ENCODE results near the gene FBXL22. TPM values are rescaled to one million over a fixed set of nuclear protein-coding genes. Genes with fewer than 3 reads are reported as not detected.
A peak's percentile ranks its signal among the peaks of the same experiment; 100 is the strongest.

FBXL22 gene
- total RNA-seq, 1 donor: 1.8 TPM

GRCh38 chr15:63600001-63600615 lies 2.9 kb downstream of the FBXL22 start:
- peak; percentile 90 for DNase-seq (ENCODE audit: insufficient read length, low spot score, missing footprints)
- H3K4me2 ChIP-seq (ENCODE audit: insufficient read depth, low read length): peak overlapping the region; percentile 98
- H3K4me3 ChIP-seq (ENCODE audit: insufficient read depth, low read length): peak overlapping the region; percentile 95
- no peaks in the 10 kb centered on the region for H3K9me3 ChIP-seq (ENCODE audit: low read depth, low read length)
- TF ChIP-seq, protein P1, sequence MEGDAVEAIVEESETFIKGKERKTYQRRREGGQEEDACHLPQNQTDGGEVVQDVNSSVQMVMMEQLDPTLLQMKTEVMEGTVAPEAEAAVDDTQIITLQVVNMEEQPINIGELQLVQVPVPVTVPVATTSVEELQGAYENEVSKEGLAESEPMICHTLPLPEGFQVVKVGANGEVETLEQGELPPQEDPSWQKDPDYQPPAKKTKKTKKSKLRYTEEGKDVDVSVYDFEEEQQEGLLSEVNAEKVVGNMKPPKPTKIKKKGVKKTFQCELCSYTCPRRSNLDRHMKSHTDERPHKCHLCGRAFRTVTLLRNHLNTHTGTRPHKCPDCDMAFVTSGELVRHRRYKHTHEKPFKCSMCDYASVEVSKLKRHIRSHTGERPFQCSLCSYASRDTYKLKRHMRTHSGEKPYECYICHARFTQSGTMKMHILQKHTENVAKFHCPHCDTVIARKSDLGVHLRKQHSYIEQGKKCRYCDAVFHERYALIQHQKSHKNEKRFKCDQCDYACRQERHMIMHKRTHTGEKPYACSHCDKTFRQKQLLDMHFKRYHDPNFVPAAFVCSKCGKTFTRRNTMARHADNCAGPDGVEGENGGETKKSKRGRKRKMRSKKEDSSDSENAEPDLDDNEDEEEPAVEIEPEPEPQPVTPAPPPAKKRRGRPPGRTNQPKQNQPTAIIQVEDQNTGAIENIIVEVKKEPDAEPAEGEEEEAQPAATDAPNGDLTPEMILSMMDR (IDR thresholded peaks at IDR 0.05; ENCODE audit: extremely low read depth, low read depth, low read length): no peak
- H3K79me2 ChIP-seq (ENCODE audit: insufficient read depth, low read length): peaks cover 14% of the 10 kb centered on the region
- H2AFZ ChIP-seq (ENCODE audit: low read length): peak overlapping the region; percentile 97
- peak overlapping the region; percentile 91 for H3K27ac ChIP-seq (ENCODE audit: low read depth, low read length)
- no peaks in the 10 kb centered on the region for H3K36me3 ChIP-seq (ENCODE audit: insufficient read depth, low read length)
- no peaks in the 10 kb centered on the region for H4K20me1 ChIP-seq (ENCODE audit: insufficient read depth, low read length)
- H3K4me1 ChIP-seq (ENCODE audit: insufficient read depth, low read length): peaks cover 34% of the 10 kb centered on the region
- no peaks in the 10 kb centered on the region for H3K27me3 ChIP-seq (ENCODE audit: insufficient read depth, low read length)

DNA sequence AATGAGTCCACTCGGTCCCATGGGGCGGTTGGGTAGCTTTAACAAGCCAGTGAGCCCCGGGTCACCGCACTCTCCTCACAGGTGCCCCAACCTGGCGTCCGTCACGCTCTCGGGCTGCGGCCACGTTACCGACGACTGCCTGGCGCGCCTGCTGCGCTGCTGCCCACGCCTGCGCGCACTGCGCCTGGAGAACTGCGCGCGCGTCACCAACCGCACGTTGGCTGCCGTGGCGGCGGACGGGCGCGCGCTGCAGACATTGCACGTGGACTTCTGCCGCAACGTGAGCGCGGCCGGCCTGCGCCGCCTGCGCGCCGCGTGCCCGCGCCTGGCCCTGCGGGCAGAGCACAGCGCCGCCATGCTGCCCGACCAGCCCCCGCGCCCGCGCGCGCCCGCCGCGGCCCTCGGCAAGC lies 3.4 kb downstream of the FBXL22 start:
- TF ChIP-seq, protein P1 (IDR thresholded peaks at IDR 0.05; ENCODE audit: extremely low read depth, low read depth, low read length): no peak

GRCh38 chr15:63601026-63601703 lies 4.0 kb downstream of the FBXL22 start:
- peaks cover 34% of the 10 kb centered on the region for H3K4me1 ChIP-seq (ENCODE audit: insufficient read depth, low read length)
- peaks cover 12% of the 10 kb centered on the region for H3K79me2 ChIP-seq (ENCODE audit: insufficient read depth, low read length)
- H3K9me3 ChIP-seq (ENCODE audit: low read depth, low read length): no peaks in the 10 kb centered on the region
- TF ChIP-seq, protein P1 (IDR thresholded peaks at IDR 0.05; ENCODE audit: extremely low read depth, low read depth, low read length): no peak
- H3K36me3 ChIP-seq (ENCODE audit: insufficient read depth, low read length): no peaks in the 10 kb centered on the region
- DNase-seq (ENCODE audit: insufficient read length, low spot score, missing footprints): peak; percentile 94
- H4K20me1 ChIP-seq (ENCODE audit: insufficient read depth, low read length): no peaks in the 10 kb centered on the region
- peak overlapping the region; percentile 98 for H3K4me2 ChIP-seq (ENCODE audit: insufficient read depth, low read length)
- H3K27ac ChIP-seq (ENCODE audit: low read depth, low read length): peak overlapping the region; percentile 86
- peak overlapping the region; percentile 95 for H3K4me3 ChIP-seq (ENCODE audit: insufficient read depth, low read length)
- H3K27me3 ChIP-seq (ENCODE audit: insufficient read depth, low read length): no peaks in the 10 kb centered on the region
- peak overlapping the region; percentile 93 for H2AFZ ChIP-seq (ENCODE audit: low read length)

More for the DNA sequence above, 3.4 kb downstream of the FBXL22 start:
- Histone ChIP-seq H3K9me3 (ENCODE audit: low read depth, low read length) (no peaks in the 10 kb centered on the region), H3K27ac (ENCODE audit: low read depth, low read length) (peak overlapping the region; percentile 91), H3K4me3 (ENCODE audit: insufficient read depth, low read length) (peak overlapping the region; percentile 95), H3K79me2 (ENCODE audit: insufficient read depth, low read length) (peaks cover 14% of the 10 kb centered on the region), H2AFZ (ENCODE audit: low read length) (peak overlapping the region; percentile 97), H3K27me3 (ENCODE audit: insufficient read depth, low read length) (no peaks in the 10 kb centered on the region), H3K4me1 (ENCODE audit: insufficient read depth, low read length) (peaks cover 34% of the 10 kb centered on the region), H3K4me2 (ENCODE audit: insufficient read depth, low read length) (peak overlapping the region; percentile 98), H3K36me3 (ENCODE audit: insufficient read depth, low read length) (no peaks in the 10 kb centered on the region), H4K20me1 (ENCODE audit: insufficient read depth, low read length) (no peaks in the 10 kb centered on the region)
- peak; percentile 99 for DNase-seq (ENCODE audit: insufficient read length, low spot score, missing footprints)

DNA sequence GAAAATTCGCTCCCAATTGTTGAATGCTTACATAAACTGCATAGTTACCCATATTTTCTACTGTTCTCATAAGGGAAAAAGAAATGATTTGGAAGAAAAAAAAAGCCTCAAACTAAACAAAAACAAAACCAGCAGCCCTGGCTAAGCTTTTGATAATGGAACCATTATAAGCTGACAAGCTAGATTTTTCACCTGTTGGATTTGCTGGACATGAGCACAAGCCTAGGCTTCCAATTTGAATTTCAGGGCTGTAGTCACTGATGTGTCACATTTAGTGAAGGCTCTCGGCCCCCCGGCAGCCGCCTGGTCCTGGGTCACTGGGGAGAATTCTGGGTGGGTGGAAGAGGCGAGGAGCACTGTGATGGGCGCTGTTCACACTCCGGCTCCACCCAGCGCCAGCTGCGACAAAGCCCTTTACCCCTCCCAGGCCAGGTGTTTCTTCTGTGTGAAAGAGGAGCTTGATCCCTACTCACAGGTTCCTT lies 4.6 kb downstream of the FBXL22 start:
- Histone ChIP-seq H3K27ac (ENCODE audit: low read depth, low read length) (peak overlapping the region; percentile 86), H3K4me1 (ENCODE audit: insufficient read depth, low read length) (peaks cover 29% of the 10 kb centered on the region), H4K20me1 (ENCODE audit: insufficient read depth, low read length) (no peaks in the 10 kb centered on the region), H2AFZ (ENCODE audit: low read length) (no peak overlapping the region), H3K79me2 (ENCODE audit: insufficient read depth, low read length) (peaks cover 10% of the 10 kb centered on the region), H3K9me3 (ENCODE audit: low read depth, low read length) (no peaks in the 10 kb centered on the region), H3K4me3 (ENCODE audit: insufficient read depth, low read length) (peak overlapping the region; percentile 95), H3K4me2 (ENCODE audit: insufficient read depth, low read length) (peak overlapping the region; percentile 98), H3K36me3 (ENCODE audit: insufficient read depth, low read length) (no peaks in the 10 kb centered on the region), H3K27me3 (ENCODE audit: insufficient read depth, low read length) (no peaks in the 10 kb centered on the region)
- DNase-seq (ENCODE audit: insufficient read length, low spot score, missing footprints): peak; percentile 87
- TF ChIP-seq, protein P1 (IDR thresholded peaks at IDR 0.05; ENCODE audit: extremely low read depth, low read depth, low read length): no peak
